GM12892 (cell line): Measurements from ENCODE around the gene TSPAN5.

Experiments
- POLR2A ChIP-seq: IDR thresholded peaks from 2 replicates; pipeline ENCODE4 v1.6.1; 2011; ENCODE audit warnings: low read depth, low read length, control low read depth
- POLR2AphosphoS5 ChIP-seq: IDR thresholded peaks from 2 replicates; pipeline ENCODE4 v1.6.1; 2011; ENCODE audit warnings: low read depth, low read length, control low read depth
- TAF1 ChIP-seq: IDR thresholded peaks from 2 replicates; pipeline ENCODE4 v1.6.1; 2011; ENCODE audit warnings: low read depth, mild to moderate bottlenecking, control low read depth, low read length, borderline replicate concordance

- TF ChIP-seq POLR2A (no peak), TAF1 (no peak), POLR2AphosphoS5 (no peak)
Measured at GRCh38 chr4:98614094-98614493, 44.3 kb downstream of the TSPAN5 start.
